ENCODE results near the gene GNL3L.
"Not testable (repeated sequence)": the region's sequence is repeated elsewhere in the genome, so short reads cannot be mapped to it uniquely, and the experiment has no call there.

GNL3L gene

GRCh38 chrX:54560411-54560810, 30.4 kb downstream of the GNL3L start:
- DNase-seq, result no peak

- DNase-seq, result no peak
Measured at GRCh38 chrX:54561622-54562021, 31.6 kb downstream of the GNL3L start.

- no peak for DNase-seq
Measured at GRCh38 chrX:54564936-54565335, 34.9 kb downstream of the GNL3L start.

- no peak for DNase-seq
Measured at GRCh38 chrX:54570332-54570731, 40.3 kb downstream of the GNL3L start.

GRCh38 chrX:54572641-54573040, 42.6 kb downstream of the GNL3L start:
- not testable (repeated sequence) for DNase-seq

- no peak for DNase-seq
Measured at GRCh38 chrX:54597728-54598127, 67.7 kb downstream of the GNL3L start.

GRCh38 chrX:54602563-54602962, 72.5 kb downstream of the GNL3L start:
- DNase-seq, result no peak

All from GF-D8 (cell line).